HG02973 (cell line): ENCODE data around the gene CLDN15.
A peak's percentile ranks its signal among the peaks of the same experiment; 100 is the strongest.
"Not testable (repeated sequence)": the region's sequence is repeated elsewhere in the genome, so short reads cannot be mapped to it uniquely, and the experiment has no call there.

Source experiments
- ATAC-seq: cut with Tn5 transposase; IDR thresholded peaks from one replicate; pipeline ENCODE4 v1.9.1; 2021; ENCODE audit warnings: moderate library complexity; ENCODE audit not compliant: unreplicated experiment

The CLDN15 gene, protein sequence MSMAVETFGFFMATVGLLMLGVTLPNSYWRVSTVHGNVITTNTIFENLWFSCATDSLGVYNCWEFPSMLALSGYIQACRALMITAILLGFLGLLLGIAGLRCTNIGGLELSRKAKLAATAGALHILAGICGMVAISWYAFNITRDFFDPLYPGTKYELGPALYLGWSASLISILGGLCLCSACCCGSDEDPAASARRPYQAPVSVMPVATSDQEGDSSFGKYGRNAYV

DNA sequence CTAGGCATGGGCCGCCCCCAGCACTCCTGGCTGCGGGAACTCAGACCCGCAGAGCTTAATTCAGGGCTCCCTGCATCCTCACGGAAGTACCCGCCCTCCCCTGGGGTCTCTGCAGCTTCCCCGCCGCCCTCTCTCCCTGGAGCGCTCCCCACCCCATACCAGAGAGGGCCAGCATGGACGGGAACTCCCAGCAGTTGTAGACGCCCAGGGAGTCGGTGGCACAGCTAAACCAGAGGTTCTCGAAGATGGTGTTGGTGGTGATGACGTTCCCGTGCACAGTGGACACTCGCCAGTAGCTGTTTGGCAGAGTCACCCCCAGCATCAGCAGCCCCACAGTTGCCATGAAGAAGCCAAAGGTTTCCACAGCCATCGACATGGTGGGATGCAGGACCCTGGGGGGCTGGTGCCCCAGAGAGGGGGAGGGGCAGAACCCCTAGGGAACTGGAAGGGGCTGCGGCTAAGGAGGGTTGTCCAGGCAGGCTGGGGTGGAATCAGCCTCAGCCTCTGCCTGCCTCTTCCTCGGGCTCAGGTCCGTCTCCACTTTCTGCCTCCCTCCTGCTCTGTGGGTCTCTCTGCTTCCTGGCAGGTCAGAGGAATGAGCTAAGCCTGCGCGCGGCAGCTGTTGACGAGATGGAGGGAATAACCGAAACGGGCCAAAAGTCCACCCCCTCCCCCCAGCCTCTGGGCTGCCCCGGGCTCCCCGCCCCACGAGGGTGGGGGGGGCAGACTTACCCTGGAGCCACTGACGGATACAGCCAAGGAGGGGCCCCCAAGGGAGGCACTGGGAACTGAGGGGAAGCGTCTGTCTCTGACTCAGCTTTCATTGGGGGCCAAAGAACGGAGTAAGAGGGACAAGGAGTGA, at the start of gene CLDN15:
CLDN15 (minus strand) TSS at position 597 of the 862 bp plus-strand sequence; CDS start at position 376, 221 bp downstream.
- ATAC-seq = no peak

DNA sequence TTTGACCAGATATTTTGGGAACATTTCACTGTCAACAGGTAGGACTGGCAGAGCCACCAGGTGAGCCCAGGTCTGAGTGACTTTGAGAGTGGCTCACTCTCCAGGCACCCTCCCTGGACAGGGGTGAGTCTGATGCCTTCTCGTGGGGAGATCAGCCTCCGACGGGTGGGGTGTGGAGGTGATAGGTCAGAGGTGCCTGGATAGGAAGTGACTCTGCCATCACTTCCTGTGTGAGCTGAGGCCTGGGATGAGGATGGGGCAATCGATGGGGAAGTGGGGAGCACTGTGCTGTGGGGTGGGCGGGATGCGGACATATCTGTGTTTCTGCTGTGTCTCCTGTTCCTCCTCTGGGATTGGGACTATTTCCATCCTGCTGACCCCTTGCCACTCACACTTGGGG, 49.4 kb upstream of the CLDN15 start:
- no peak for ATAC-seq

DNA sequence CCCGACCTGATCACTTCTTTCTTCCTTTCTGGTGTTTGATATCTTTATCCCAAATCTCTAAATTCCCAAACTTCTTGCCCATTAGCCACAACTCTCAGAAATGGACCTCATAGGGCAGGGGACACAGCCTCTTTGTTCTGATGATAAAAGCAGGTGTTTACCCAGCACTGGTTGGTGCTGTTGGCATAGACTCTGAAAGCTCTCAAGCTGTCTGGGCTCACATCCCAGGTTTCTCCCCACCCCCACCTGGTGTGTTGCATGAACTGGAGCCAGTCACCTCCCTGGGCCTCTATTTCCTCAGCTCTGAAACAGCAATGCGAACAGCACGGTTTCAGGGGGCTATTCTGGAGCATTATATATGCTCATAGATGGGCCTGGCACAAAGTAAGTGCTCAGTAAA, 48.3 kb upstream of the CLDN15 start:
- ATAC-seq = not testable (repeated sequence)

DNA sequence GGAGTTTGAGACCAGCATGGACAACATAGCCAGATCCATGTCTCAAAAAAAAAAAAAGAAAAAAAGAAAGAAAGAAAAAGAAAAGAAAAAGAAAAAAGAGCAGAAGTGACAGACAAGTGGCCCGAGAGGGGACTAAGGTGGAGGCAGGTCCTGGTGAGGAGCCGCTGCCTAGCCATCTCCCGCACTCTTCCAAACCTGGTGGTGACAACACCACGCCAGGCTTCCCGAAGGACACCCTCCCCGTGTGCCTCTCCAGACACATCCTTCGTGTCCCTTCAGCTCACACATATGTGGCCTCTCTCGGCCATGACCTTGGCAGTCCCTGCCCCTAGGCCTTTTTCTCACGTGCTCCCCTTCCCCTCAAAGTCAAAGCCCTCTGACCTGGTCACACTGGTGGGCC, 47.6 kb upstream of the CLDN15 start:
- ATAC-seq = no peak

DNA sequence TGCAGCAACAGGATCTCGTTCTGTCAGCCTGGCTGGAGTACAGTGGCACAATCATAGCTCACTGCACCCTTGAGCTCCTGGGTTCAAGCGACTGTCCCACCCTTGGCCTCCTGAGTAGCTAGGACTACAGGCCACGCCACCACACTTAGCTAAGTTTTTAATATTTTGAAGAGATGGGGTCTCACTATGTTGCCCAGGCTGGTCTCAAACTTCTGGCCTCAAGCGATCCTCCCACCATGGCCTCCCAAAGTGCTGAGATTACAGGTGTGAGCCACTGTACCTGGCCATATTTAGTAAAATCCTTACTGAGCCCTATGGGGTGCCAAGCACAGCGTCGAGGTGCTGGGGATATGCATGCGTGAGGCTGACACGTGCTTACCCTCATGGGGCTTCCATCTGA, 43.3 kb upstream of the CLDN15 start:
- not testable (repeated sequence) for ATAC-seq

DNA sequence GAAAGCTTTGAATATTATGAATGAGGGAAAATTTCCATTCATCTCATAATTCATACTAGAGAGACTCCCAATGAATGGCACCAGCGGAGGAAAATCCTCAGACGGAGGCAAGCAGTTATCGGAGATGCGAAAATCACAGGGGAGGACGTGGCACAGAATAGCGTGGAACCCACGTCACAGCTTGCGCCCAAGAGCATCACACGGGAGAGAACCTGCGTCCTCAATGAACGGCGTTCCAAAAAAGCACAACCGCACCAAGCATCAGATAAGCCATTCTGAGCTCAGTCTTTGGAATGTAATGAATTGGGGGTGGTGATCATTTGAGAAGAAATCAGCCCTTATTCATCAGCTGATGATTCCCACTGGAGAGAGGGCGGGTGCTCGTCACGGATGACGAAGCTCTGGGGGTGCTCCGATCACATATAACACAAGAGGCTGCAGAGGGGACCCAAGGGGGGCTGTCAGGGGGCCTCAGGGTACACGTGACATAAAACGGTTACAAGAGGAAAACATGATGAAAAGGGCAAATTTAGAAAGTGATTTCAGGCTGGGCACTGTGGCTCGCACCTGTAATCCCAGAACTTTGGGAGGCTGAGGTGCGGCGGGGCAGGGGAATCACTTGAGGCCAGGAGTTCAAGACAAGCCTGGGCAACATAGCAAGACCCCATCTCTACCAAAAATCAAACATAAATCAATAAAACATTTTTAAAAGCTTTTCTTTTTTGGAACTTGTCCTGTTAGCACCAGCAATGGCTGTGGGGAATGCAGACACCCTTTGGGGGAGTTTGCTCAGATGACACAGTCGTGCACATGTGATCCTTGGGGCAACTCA, 41.1 kb upstream of the CLDN15 start:
- ATAC-seq = no peak

DNA sequence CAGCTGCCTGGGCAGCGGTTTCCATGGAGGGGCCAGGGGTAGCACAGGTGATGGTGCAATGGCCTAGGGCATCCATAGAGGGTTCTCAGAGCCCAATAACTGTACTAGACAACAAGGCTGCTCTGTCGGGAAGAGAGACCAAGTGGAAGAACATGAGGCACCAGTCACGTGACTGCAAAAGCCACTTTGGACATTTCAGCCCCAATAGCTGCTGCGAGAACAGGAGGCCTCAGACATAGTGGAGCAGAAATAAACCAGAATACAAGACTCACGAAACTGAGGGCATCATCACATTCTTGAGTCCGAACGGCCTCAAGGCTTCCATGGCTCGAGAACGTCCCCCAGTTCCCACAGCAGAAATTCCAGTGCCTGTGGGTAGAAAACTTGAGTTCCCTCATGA, 39.6 kb upstream of the CLDN15 start:
- no peak for ATAC-seq

DNA sequence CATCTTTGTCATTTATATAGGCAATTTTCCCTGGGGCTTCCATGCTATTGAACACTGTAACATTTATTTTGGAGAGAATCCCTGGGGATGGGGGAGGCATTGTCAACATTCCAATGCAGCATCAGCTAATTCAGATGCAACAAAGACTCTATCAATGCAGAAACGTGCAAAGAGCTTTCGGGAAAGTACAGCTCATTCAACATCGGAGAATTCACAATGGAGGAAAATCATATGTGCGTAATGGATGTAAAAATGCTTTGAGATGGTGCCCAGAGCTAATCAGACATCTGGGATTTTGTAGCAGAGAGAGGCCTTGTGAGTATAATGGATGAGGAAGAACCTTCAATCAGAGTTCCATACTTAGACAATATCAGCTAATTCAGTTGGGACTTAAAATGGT, 35.6 kb upstream of the CLDN15 start:
- ATAC-seq = no peak

DNA sequence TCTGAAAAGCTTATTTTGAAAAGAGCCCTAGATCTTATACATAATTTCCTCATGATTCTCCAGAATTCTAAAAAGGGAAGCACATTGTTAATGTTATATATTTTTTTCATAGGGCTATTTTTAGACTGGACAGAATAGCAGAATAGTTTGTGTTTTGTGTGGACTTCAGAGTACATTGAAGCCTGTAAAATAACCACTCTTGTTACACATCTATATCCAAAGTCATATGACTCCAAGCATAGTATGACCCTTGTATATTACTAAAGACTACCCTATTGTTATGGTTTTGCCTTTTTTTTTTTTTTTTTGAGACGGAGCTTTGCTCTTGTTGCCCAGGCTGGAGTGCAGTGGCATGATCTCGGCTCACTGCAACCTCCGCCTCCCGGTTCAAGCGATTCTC, 33.4 kb upstream of the CLDN15 start:
- ATAC-seq = no peak

DNA sequence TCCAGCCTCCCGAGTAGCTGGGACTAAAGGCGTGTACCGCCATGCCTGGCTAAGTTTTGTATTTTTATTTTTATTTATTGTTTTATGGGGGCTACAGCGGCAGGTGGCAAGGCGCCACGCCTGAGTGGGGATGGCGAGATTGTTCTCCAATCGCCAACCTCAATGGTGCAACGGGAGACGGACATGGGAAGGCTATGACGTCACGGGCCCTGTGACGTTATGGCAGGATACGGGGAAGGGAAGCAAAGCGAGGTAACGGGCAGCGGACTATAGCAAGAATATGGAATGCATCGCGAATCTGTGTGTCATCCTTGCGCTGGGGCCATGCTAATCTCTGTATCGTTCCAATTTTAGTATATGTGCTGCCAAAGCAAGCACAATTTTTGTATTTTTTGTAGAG, 32.1 kb upstream of the CLDN15 start:
- no peak for ATAC-seq

DNA sequence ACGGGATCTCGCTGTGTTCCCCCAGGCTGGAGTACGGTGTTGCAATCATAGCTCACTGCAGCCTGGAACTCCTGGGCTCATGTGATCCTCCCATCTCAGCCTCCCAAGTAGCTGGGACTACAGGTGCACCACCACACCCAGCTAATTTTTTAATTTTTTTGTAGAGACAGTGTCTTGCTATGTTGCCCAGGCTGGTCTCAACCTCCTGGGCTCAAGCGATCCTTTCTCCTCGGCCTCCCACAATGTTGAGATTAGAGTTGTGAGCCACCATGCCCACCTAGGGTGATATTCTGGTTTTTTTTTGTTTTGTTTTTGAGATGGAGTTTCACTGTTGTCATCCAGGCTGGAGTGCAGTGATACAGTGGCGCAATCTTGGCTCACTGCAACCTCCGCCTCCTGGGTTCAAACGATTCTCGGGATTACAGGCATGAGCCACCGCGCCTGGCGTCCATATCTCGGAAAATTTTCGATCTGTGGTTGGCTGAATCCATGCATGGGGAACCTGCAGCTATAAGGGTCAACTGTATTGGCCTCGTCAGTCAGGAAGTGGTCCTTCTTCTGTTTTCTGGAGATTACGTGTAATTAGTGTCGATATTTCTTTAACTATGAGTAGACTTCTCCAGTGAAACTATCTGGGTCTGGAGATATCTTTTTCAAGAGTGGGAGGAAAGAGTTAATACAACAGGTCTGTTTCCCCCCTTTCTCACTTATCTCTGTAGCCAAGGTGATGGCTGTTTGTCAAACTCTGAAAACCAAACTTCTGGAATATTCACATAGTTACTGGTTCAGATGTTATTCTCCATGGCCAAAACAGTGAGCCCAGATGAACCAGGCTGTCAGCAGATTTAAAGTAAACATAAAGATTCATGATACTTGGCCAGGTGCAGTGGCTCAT, 28.3 kb upstream of the CLDN15 start:
- ATAC-seq = no peak

DNA sequence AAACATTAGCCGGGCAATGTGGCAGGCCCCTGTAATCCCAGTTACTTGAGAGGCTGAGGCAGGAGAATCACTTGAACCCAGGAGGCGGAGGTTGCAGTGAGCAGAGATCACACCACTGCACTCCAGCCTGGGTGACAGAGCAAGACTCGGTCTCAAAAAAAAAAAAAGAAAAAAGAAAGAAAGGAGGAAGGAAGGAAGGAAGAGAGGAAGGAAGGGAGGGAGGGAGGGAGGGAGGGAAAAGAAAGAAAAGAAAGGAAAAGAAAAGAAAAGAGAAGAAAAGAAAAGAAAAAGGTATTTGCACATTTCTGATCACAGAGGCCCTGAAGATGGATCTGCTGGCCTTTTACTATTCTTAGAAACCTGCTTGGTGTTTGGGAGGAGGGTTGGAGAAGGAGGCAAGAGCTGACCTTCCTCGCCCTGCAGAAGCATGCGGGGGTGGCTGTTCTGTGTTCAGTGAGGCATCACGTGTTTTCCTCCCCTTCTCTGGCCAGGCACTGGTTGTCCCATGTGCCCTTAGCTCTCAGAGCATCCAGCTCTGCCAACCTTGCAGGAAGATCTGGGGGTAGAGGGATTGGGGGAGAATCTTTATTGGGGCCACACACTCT, 26.6 kb upstream of the CLDN15 start:
- ATAC-seq = not testable (repeated sequence)

DNA sequence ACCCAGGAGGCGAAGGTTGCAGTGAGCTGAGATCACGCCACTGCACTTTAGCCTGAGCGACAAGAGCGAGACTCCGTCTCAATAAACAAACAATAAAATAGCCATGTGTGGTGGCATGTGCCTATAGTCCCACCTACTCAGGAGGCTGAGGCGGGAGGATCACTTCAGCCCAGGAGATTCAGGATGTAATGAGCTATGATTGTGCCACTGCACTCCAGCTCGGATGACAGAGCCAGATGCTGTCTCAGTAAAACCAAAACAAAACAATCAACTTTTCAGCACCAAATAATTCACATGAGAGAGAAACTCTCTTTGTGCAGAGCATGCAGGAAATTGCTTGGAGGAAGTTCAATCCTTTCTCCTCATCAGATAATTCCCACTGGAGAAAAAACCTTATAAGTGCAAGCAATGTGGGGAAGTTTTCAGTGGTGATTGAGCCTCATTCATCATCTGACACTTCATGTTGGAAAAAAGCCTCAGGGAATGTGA, 20.7 kb upstream of the CLDN15 start:
- ATAC-seq = no peak

DNA sequence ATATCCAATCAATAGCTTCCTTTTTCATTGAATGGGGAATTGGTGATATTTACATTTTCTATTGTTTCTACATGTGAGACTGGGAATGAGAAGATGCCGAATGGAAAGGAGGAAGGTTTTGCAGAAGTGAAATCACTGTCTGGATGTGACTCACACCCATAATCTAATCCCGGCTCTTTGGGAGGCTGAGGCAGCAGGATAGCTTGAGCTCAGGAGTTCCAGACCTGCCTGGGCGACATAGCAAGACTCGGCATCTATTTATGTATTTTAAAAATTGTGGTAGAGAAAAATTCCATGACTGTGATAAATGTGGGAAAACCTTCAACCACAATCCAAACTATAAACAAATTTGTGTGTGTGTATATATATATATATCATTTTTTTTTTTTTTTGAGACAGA, 18.2 kb upstream of the CLDN15 start:
- ATAC-seq = no peak

DNA sequence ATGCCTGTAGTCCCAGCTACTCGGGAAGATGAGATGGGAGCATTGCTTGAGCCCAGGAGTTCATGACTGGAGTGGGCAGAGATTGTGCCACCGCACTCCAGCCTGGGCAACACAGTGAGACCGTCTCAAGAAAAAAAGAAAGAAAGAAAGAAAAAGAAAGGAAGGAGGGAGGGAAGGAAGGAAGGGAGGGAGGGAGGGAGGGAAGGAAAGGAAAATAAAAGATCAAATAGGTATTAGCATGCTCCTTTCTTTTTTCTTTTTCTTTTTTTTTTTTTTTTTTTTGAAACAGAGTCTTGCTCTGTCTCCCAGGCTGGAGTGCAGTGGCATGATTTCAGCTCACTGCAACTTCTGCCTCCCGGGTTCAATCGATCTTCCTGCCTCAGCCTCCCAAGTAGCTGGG, 15.6 kb upstream of the CLDN15 start:
- not testable (repeated sequence) for ATAC-seq

DNA sequence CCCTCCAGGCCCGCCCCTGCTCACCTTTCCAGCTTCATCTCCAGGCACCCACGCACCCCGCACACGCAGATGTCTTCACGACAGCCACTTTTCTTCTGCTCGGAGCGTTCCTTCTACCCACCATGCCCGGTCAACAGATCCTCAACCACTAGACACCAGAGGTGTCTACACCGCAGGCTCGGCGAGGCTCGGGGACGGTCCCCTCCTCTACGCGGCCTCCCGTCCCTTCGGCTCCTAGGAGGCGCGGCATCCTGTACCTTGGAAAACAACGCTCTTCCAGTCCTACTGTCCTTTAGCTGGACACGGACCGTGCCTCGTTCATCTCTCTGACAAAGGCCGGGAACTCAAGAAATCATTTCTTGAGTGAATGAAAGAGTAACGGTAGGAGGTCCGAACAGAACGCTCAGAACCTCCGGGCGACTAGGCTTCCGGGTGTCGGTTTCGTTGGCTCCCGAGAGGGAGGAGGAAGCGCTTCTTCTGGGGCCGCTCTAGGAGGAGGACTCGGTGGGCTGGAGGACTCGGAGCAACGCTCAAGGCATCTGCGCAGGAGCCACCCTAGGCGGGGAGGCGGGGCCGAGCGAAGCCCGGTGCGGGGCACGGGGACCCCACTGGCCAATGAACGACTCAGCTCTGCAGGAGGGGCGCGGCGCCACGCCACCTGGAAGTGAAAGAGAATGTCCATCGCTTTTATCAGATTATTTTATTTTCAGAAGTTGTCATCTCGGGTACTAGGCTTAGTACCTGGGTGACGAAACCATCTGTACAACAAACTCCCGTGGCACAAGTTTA, 14.5 kb upstream of the CLDN15 start:
- peak; percentile 95 for ATAC-seq

DNA sequence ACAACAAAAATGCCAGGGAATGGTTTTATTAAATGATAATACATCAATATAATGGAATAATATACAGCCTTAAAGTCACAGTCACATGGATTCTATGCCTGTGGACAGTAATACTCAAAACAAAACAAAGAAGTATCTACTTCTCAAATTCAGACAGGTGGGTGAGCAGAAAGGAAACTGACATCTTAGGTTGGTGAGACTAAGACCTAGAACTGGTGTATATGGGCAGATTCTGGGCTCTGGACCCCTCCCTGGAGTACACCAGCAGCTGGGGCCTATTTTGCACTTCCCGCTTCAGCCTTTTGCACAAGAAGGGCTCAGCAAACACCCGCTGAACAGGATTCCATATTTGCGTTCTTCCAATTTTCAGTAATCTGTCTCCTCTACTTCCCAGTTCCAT, 12.7 kb upstream of the CLDN15 start:
- ATAC-seq = no peak

DNA sequence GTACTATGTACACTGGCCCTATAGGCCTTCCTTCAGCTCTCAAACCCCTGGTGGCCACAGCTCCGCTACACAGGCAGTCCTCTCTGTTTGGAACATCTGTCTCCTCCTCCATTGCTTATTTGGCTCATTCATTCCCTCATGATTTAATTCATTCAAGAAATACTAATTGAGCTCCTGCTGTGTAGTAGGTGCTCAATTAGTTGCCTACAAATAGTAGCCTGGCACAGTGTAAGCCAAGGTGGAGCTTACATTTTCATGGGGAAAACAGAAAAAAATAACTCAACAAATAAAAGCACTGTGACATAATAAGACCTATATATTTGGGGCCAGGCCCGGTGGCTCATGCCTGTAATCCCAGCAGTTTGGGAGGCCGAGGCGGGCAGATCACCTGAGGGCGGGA, 10.7 kb upstream of the CLDN15 start:
- no peak for ATAC-seq

DNA sequence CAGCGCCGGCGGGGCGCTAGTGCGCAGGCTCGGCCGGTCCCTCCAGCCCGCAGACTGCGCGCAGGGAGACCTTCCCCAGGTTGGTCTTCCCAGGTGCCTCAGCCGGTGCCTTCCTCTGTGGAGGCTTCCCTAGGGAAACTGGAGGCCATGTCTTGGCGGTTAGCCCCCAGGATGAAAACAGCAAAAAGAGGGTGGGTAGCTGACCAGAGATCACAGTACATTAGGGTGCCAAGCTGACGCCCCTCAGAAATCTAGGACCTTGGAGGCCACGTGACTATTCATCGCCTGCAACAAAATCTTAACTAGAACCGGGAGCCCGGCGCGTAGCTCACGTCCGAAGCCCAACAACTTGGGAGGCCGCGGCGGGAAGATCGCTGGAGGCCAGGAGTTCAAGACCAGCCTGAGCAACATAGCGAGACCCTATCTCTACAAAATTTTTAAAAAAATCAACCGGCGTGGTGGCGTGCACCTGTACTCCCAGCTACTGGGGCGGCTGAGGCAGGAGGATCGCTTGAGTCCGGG, 7.6 kb upstream of the CLDN15 start:
- ATAC-seq = no peak
